ENCODE data around the gene FRMD5.
A peak's percentile ranks its signal among the peaks of the same experiment; 100 is the strongest.
"Not testable (repeated sequence)": the region's sequence is repeated elsewhere in the genome, so short reads cannot be mapped to it uniquely, and the experiment has no call there.

Gene FRMD5

GRCh38 chr15:44195151-44195740, at the start of gene FRMD5:
TSS of gene FRMD5 (minus strand) at chr15:44195271.
- peak; percentile 95 for DNase-seq (ENCODE audit: low spot score)

GRCh38 chr15:44243829-44244228, 48.8 kb upstream of the FRMD5 start:
- no peak for DNase-seq (ENCODE audit: low spot score)

- no peak for DNase-seq (ENCODE audit: low spot score)
Observed at GRCh38 chr15:44243141-44243540, 48.1 kb upstream of the FRMD5 start.

GRCh38 chr15:44231842-44232241, 36.8 kb upstream of the FRMD5 start:
- DNase-seq (ENCODE audit: low spot score) = no peak

- not testable (repeated sequence) for DNase-seq (ENCODE audit: low spot score)
Observed at GRCh38 chr15:44229301-44229700, 34.2 kb upstream of the FRMD5 start.

- DNase-seq (ENCODE audit: low spot score) = no peak
Observed at GRCh38 chr15:44227584-44227983, 32.5 kb upstream of the FRMD5 start.

- DNase-seq (ENCODE audit: low spot score) = not testable (repeated sequence)
Observed at GRCh38 chr15:44227001-44227400, 31.9 kb upstream of the FRMD5 start.

GRCh38 chr15:44222478-44222877, 27.4 kb upstream of the FRMD5 start:
- DNase-seq (ENCODE audit: low spot score) = no peak

- no peak for DNase-seq (ENCODE audit: low spot score)
Observed at GRCh38 chr15:44219073-44219472, 24.0 kb upstream of the FRMD5 start.

- no peak for DNase-seq (ENCODE audit: low spot score)
Observed at GRCh38 chr15:44216958-44217357, 21.9 kb upstream of the FRMD5 start.

GRCh38 chr15:44215594-44215993, 20.5 kb upstream of the FRMD5 start:
- DNase-seq (ENCODE audit: low spot score) = no peak

GRCh38 chr15:44208956-44209355, 13.9 kb upstream of the FRMD5 start:
- DNase-seq (ENCODE audit: low spot score) = no peak

- DNase-seq (ENCODE audit: low spot score) = no peak
Observed at GRCh38 chr15:44207643-44208042, 12.6 kb upstream of the FRMD5 start.

GRCh38 chr15:44199393-44199792, 4.3 kb upstream of the FRMD5 start:
- DNase-seq (ENCODE audit: low spot score) = no peak

GRCh38 chr15:44194323-44195150, 534 bp downstream of the FRMD5 start:
- peak; percentile 54 for DNase-seq (ENCODE audit: low spot score)

- no peak for DNase-seq (ENCODE audit: low spot score)
Observed at GRCh38 chr15:44193651-44194322, 1.3 kb downstream of the FRMD5 start.

GRCh38 chr15:44188795-44189194, 6.3 kb downstream of the FRMD5 start:
- DNase-seq (ENCODE audit: low spot score) = no peak

- DNase-seq (ENCODE audit: low spot score) = no peak
Observed at GRCh38 chr15:44186705-44187104, 8.4 kb downstream of the FRMD5 start.

- no peak for DNase-seq (ENCODE audit: low spot score)
Observed at GRCh38 chr15:44183363-44183762, 11.7 kb downstream of the FRMD5 start.

GRCh38 chr15:44181410-44181809, 13.7 kb downstream of the FRMD5 start:
- DNase-seq (ENCODE audit: low spot score) = no peak

- no peak for DNase-seq (ENCODE audit: low spot score)
Observed at GRCh38 chr15:44177139-44177538, 17.9 kb downstream of the FRMD5 start.

- DNase-seq (ENCODE audit: low spot score) = no peak
Observed at GRCh38 chr15:44173813-44174212, 21.3 kb downstream of the FRMD5 start.

GRCh38 chr15:44163370-44163769, 31.7 kb downstream of the FRMD5 start:
- DNase-seq (ENCODE audit: low spot score) = no peak

All from germinal center (tissue), 1 donor.